Left lung (tissue), 10 donors: ENCODE results near the gene POFUT2. TPM values are rescaled to one million over a fixed set of nuclear protein-coding genes. Genes with fewer than 3 reads are reported as not detected.

Experiments
- ATAC-seq: fragments of 200-7000 bp; cut with Tn5 transposase; one replicate; pipeline ENCODE4 v1.9.1; 2020; ENCODE audit warnings: moderate library complexity
- DNase-seq, 4 donors: peaks; one replicate each; pipeline ENCODE4 v3.0.0-alpha.2; 2013 to 2020
- H3K27ac ChIP-seq, 2 donors: fragments of 200-600 bp; sonication (generic) in 1 of 2; one replicate each; pipeline versions ENCODE4 v1.5.0 to v1.8.0; 2020 to 2021
- H3K27me3 ChIP-seq, 2 donors: fragments of 200-600 bp; sonication (generic) in 1 of 2; one replicate each; pipeline versions ENCODE4 v1.5.0 to v1.8.0; 2020 to 2021
- H3K36me3 ChIP-seq, 2 donors: fragments of 200-600 bp; sonication (generic) in 1 of 2; one replicate each; pipeline versions ENCODE4 v1.5.0 to v1.8.0; 2020 to 2021
- H3K4me1 ChIP-seq, 2 donors: fragments of 200-600 bp; one replicate each; pipeline ENCODE4 v1.8.0; 2021
- H3K4me3 ChIP-seq, 2 donors: fragments of 200-600 bp; sonication (generic) in 1 of 2; one replicate each; pipeline versions ENCODE4 v1.5.0 to v1.8.0; 2020 to 2021; ENCODE audit warnings: mild to moderate bottlenecking in 1 of 2
- H3K9me3 ChIP-seq, 2 donors: fragments of 200-600 bp; sonication (generic) in 1 of 2; one replicate each; pipeline versions ENCODE4 v1.5.0 to v1.8.0; 2020 to 2021
- CTCF ChIP-seq, 2 donors: fragments of 200-600 bp; sonication (generic) in 1 of 2; IDR thresholded peaks; one replicate each; pipeline versions ENCODE4 v1.5.0 to v1.8.0; 2021; ENCODE audit warnings: antibody characterized with exemption in 2 of 2
- intact Hi-C, 2 donors: fragments of 100-400 bp; cut with DNase I; formaldehyde crosslinking; loops; one replicate each; pipeline versions ENCODE4 v1.11.2 to v1.14.2; 2022
- polyA plus RNA-seq, 6 donors: library from polyadenylated mRNA; unstranded; fragments of 120-200 nt; gene quantifications; one replicate each; pipeline ENCODE4 v1.2.1, GENCODE V29; 2013; ENCODE audit not compliant: insufficient read length in 6 of 6
- total RNA-seq, 2 donors: library from RNA; stranded (reverse); fragmentation: NEBNext Ultra II Directional; extraction: Animal tissue kit (Norgen Biotek cat#: 25700); gene quantifications; one replicate each; pipeline ENCODE4 v1.2.1, GENCODE V29; 2021
- donor health status: DM: no; HTN: yes; CAD: no.
- donor health status: DM: no; HTN: no; CAD: no.

Gene POFUT2
- total and polyA plus RNA-seq, 8 donors = 30.4 to 44.2 (median 34.2) TPM

GRCh38 chr21:45280969-45281368 is 6.7 kb downstream of the POFUT2 start:
- Histone ChIP-seq H3K4me1 (peaks cover 0 to 4% of the 10 kb centered on the region in 2 donors), H3K27me3 (no peaks in the 10 kb centered on the region), H3K36me3 (peaks cover 6 to 98% of the 10 kb centered on the region in 2 donors), H3K27ac (no peak overlapping the region), H3K4me3 (no peak overlapping the region), H3K9me3 (no peaks in the 10 kb centered on the region)
- no peak for TF ChIP-seq CTCF (IDR thresholded peaks at IDR 0.05)
- ATAC-seq (no peak), DNase-seq (peak in 1 of 4 donors; percentile 16)
- intact Hi-C loops = no loop called here

DNA sequence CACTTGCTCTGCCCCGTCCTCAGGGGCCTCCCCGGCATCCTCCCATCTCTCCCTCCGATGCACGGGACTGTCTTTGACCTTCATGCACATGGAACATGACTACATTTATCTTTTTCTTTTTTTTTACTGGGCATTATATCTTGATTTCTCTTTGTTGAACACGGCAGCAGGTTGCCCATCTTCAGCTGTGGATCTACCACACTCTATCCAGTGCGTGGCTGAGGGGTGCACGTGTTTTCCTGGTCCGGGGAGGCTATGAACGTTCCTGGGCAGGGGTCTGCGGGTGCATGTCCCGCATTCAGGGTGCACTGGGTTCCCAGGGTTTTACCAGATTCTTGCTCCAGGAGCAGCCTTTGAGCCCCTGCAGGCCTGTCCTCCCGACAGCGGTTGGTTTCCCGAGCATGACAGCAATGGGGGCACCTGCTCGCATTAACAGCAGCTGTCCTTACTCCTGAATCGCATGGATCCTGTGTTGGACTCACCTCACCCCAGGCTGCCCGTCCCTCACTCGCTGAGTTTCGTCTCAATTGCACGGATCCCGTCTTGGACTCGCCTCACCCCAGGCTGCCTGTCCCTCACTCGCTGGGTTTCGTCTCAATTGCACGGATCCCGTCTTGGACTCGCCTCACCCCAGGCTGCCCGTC is 7.4 kb downstream of the POFUT2 start:
- intact Hi-C loops = no loop called here
- H3K36me3 ChIP-seq = peaks cover 6 to 98% of the 10 kb centered on the region in 2 donors
- ATAC-seq = no peak
- H3K9me3 ChIP-seq = no peaks in the 10 kb centered on the region
- peak in 1 of 4 donors; percentile 19 for DNase-seq
- no peak overlapping the region for H3K4me3 ChIP-seq
- H3K4me1 ChIP-seq = no peaks in the 10 kb centered on the region
- no peak overlapping the region for H3K27ac ChIP-seq
- H3K27me3 ChIP-seq = no peaks in the 10 kb centered on the region
- TF ChIP-seq CTCF (IDR thresholded peaks at IDR 0.05) = no peak

GRCh38 chr21:45279446-45280177 is 8.1 kb downstream of the POFUT2 start:
- ATAC-seq (no peak), DNase-seq (peak in 1 of 4 donors; percentile 17)
- H3K4me3 ChIP-seq = no peak overlapping the region
- no peaks in the 10 kb centered on the region for H3K9me3 ChIP-seq
- peaks cover 0 to 98% of the 10 kb centered on the region in 2 donors for H3K36me3 ChIP-seq
- H3K27ac ChIP-seq = no peak overlapping the region
- no peaks in the 10 kb centered on the region for H3K4me1 ChIP-seq
- intact Hi-C loops = no loop called here
- no peaks in the 10 kb centered on the region for H3K27me3 ChIP-seq
- no peak for TF ChIP-seq CTCF (IDR thresholded peaks at IDR 0.05)

GRCh38 chr21:45278156-45278911 is 9.4 kb downstream of the POFUT2 start:
- Histone ChIP-seq H3K4me1 (no peaks in the 10 kb centered on the region), H3K9me3 (no peaks in the 10 kb centered on the region), H3K4me3 (no peak overlapping the region), H3K27me3 (no peaks in the 10 kb centered on the region), H3K27ac (no peak overlapping the region), H3K36me3 (peaks cover 0 to 98% of the 10 kb centered on the region in 2 donors)
- ATAC-seq (no peak), DNase-seq (peak in 1 of 4 donors; percentile 19)
- intact Hi-C loops = no loop called here
- no peak for TF ChIP-seq CTCF (IDR thresholded peaks at IDR 0.05)
